GM18505 (cell line): ENCODE data around the gene CACNA1C.

Experiments used
- ATAC-seq: cut with Tn5 transposase; IDR thresholded peaks from one replicate; pipeline ENCODE4 v1.9.1; 2021; ENCODE audit not compliant: unreplicated experiment
- POLR2A ChIP-seq: IDR thresholded peaks from 4 replicates; pipeline ENCODE4 v1.6.1; 2011; ENCODE audit warnings: borderline replicate concordance; ENCODE audit not compliant: insufficient read depth, insufficient read length; ENCODE audit errors: extremely low read depth

CACNA1C gene

GRCh38 chr12:2263901-2264300, 211.1 kb downstream of the CACNA1C start:
- no peak for ATAC-seq
- TF ChIP-seq POLR2A: no peak

GRCh38 chr12:2264651-2265232, 212.0 kb downstream of the CACNA1C start:
- no peak for TF ChIP-seq POLR2A
- ATAC-seq: no peak

GRCh38 chr12:2265461-2266167, 212.8 kb downstream of the CACNA1C start:
- TF ChIP-seq POLR2A: no peak

GRCh38 chr12:2266666-2267620, 214.2 kb downstream of the CACNA1C start:
- no peak for ATAC-seq
- TF ChIP-seq POLR2A: no peak

More at GRCh38 chr12:2265461-2266167, 212.8 kb downstream of the CACNA1C start:
- no peak for ATAC-seq

- TF ChIP-seq POLR2A: no peak
- ATAC-seq: no peak
Observed at GRCh38 chr12:2267703-2268470, 215.1 kb downstream of the CACNA1C start.

GRCh38 chr12:2268471-2269286, 215.9 kb downstream of the CACNA1C start:
- ATAC-seq: no peak
- no peak for TF ChIP-seq POLR2A

- no peak for ATAC-seq
- TF ChIP-seq POLR2A: no peak
Observed at GRCh38 chr12:2270846-2271245, 218.1 kb downstream of the CACNA1C start.

- no peak for TF ChIP-seq POLR2A
- ATAC-seq: no peak
Observed at GRCh38 chr12:2271961-2272360, 219.2 kb downstream of the CACNA1C start.

- ATAC-seq: no peak
- TF ChIP-seq POLR2A: no peak
Observed at GRCh38 chr12:2273288-2273687, 220.5 kb downstream of the CACNA1C start.

- no peak for TF ChIP-seq POLR2A
- no peak for ATAC-seq
Observed at GRCh38 chr12:2273751-2274150, 221.0 kb downstream of the CACNA1C start.

- no peak for TF ChIP-seq POLR2A
- ATAC-seq: no peak
Observed at GRCh38 chr12:2274733-2275132, 221.9 kb downstream of the CACNA1C start.
